Endothelial cell of umbilical vein (primary cell): ENCODE results near the gene DNAJC18.

Experiments used
- FOS ChIP-seq: IDR thresholded peaks from 2 replicates; pipeline ENCODE4 v1.6.1; 2011; ENCODE audit warnings: mild to moderate bottlenecking, low read length, moderate library complexity, borderline replicate concordance; ENCODE audit not compliant: insufficient read depth
- JUN ChIP-seq: IDR thresholded peaks from 2 replicates; pipeline ENCODE4 v1.6.1; 2011; ENCODE audit warnings: borderline replicate concordance, low read depth; ENCODE audit not compliant: insufficient read length, insufficient read depth
- POLR2A ChIP-seq: IDR thresholded peaks from 2 replicates; pipeline ENCODE4 v1.6.1; 2012; ENCODE audit warnings: low read depth, mild to moderate bottlenecking, control low read depth, low read length
- POLR2AphosphoS5 ChIP-seq: IDR thresholded peaks from 2 replicates; pipeline ENCODE4 v1.6.1; 2012; ENCODE audit warnings: low read depth, mild to moderate bottlenecking, control low read depth, low read length, moderate library complexity; ENCODE audit not compliant: insufficient read depth
- TF ChIP-seq, protein P1 (sequence below), 2 donors: IDR thresholded peaks; 1 replicate in 1 of 2; 2 replicates in 1 of 2; pipeline ENCODE4 v1.5.1; 2011; ENCODE audit warnings: low read length in 2 of 2, mild to moderate bottlenecking in 2 of 2, moderate library complexity in 2 of 2, control low read depth in 1 of 2, inconsistent platforms in 1 of 2, low read depth in 1 of 2; ENCODE audit not compliant: insufficient read depth in 1 of 2; ENCODE audit errors: extremely low read depth in 1 of 2
- TF ChIP-seq, protein P2 (sequence below): IDR thresholded peaks from 2 replicates; pipeline ENCODE4 v1.6.1; 2011; ENCODE audit not compliant: insufficient read depth, insufficient read length

DNA sequence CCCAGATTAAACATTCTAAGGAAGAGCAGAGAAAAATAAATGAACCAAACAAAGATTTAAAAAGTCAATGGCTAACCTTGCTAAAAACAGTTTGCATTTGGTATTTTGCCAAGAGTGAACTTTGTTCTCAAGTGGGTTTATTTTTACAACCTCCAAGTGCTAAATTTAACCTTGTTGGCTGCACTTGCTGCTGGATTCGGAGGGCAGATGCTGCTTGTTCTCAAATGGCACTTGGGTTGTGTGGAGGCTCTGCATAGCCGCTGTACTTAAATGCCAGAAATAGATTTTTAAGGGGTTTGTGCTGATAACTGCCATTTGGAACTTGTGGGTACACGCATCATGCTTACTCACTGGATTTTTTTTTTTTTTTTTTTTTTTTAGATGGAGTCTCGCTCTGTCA, 22.1 kb downstream of the DNAJC18 start:
- TF ChIP-seq, protein P1, sequence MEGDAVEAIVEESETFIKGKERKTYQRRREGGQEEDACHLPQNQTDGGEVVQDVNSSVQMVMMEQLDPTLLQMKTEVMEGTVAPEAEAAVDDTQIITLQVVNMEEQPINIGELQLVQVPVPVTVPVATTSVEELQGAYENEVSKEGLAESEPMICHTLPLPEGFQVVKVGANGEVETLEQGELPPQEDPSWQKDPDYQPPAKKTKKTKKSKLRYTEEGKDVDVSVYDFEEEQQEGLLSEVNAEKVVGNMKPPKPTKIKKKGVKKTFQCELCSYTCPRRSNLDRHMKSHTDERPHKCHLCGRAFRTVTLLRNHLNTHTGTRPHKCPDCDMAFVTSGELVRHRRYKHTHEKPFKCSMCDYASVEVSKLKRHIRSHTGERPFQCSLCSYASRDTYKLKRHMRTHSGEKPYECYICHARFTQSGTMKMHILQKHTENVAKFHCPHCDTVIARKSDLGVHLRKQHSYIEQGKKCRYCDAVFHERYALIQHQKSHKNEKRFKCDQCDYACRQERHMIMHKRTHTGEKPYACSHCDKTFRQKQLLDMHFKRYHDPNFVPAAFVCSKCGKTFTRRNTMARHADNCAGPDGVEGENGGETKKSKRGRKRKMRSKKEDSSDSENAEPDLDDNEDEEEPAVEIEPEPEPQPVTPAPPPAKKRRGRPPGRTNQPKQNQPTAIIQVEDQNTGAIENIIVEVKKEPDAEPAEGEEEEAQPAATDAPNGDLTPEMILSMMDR (IDR thresholded peaks at IDR 0.05; ENCODE audit: extremely low read depth in 1 of 2, insufficient read depth in 1 of 2, low read depth in 1 of 2, low read length in 2 of 2), result no peak
- TF ChIP-seq FOS (no peak), POLR2A (no peak), POLR2AphosphoS5 (no peak), JUN (no peak)
- TF ChIP-seq, protein P2, sequence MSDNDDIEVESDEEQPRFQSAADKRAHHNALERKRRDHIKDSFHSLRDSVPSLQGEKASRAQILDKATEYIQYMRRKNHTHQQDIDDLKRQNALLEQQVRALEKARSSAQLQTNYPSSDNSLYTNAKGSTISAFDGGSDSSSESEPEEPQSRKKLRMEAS, result no peak
